ENCODE measurements around the gene SIGLEC6. TPM values are rescaled to one million over a fixed set of nuclear protein-coding genes. Genes with fewer than 3 reads are reported as not detected.

SIGLEC6 gene
- not detected for total RNA-seq

DNA sequence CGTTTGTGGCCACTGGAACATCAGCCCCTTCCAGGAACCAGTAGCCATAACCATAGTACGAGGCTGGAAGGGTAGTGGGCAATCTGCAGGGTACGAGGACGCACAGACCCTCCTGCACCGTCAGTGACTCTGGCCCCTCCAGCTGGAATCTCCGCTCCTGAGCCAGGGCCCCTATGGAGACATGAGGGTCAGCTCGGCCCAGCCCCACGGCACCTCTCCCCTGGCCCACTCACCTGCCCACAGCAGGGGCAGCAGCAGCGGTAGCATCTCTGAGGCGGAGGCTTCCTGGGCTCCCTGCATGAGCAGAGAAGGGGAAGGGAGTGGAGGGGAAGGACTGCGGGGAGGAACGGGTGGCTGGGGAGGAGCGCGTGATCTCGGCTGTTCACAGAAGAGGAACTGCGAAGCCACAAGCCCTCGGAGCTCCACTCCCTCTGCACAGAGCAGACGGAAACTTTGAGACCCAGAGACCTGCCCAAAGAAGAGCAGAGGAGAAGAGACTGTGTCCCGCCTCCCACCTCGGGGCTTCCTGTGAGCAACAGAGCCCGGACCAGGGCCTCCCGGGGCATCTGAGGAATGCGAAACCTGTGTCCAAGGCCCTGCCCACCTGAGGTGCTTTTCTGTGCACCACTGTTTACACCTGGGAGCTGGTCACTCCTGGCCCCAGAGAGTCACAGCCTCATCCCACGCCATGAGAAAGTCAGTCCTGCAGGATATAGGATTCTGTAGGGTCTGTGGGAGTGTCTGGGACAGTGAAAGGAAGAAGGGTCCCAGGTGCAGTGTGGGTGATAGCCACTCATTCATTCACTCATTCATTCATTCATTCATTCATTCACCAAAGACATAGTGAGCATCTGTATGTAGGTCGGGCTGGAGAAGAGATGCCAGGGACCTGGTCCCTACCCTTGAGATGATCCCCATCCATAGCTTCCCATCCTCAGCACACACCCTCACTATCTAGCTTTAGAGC lies at the start of gene SIGLEC6:
TSS of gene SIGLEC6 (minus strand) at position 322 of the 967 bp plus-strand sequence. CDS start at position 300, 22 bp downstream.
- no peak within 1 kb of the TSS for H3K4me3 Mint-ChIP-seq
- peaks cover 50% of the 10 kb centered on the region for H3K27me3 Mint-ChIP-seq
- no peak within 1 kb of the TSS for H3K27ac Mint-ChIP-seq
- H3K36me3 Mint-ChIP-seq (ENCODE audit: low read depth): no peaks in the 10 kb centered on the region
- ATAC-seq (replicated peaks): no peak
- H3K9me3 Mint-ChIP-seq: no peaks in the 10 kb centered on the region
- H3K4me1 Mint-ChIP-seq: no peaks in the 10 kb centered on the region

- Mint-ChIP-seq H3K4me1 (peaks cover 6% of the 10 kb centered on the region), H3K27ac (no peak overlapping the region), H3K27me3 (no peaks in the 10 kb centered on the region), H3K9me3 (no peaks in the 10 kb centered on the region), H3K4me3 (no peak overlapping the region), H3K36me3 (ENCODE audit: low read depth) (peaks cover 88% of the 10 kb centered on the region)
- no peak for ATAC-seq (replicated peaks)
Measured at GRCh38 chr19:51576850-51577249, 45.4 kb upstream of the SIGLEC6 start.

GRCh38 chr19:51573331-51573730 lies 41.9 kb upstream of the SIGLEC6 start:
- Mint-ChIP-seq H3K4me3 (no peak overlapping the region), H3K27me3 (no peaks in the 10 kb centered on the region), H3K27ac (no peak overlapping the region), H3K36me3 (ENCODE audit: low read depth) (peaks cover 67% of the 10 kb centered on the region), H3K4me1 (peaks cover 20% of the 10 kb centered on the region), H3K9me3 (no peaks in the 10 kb centered on the region)
- no peak for ATAC-seq (replicated peaks)

GRCh38 chr19:51572908-51573307 lies 41.4 kb upstream of the SIGLEC6 start:
- no peak overlapping the region for H3K4me3 Mint-ChIP-seq
- no peak for ATAC-seq (replicated peaks)
- H3K9me3 Mint-ChIP-seq: no peaks in the 10 kb centered on the region
- peaks cover 63% of the 10 kb centered on the region for H3K36me3 Mint-ChIP-seq (ENCODE audit: low read depth)
- H3K27me3 Mint-ChIP-seq: peaks cover 2% of the 10 kb centered on the region
- no peak overlapping the region for H3K27ac Mint-ChIP-seq
- H3K4me1 Mint-ChIP-seq: peaks cover 20% of the 10 kb centered on the region

GRCh38 chr19:51572410-51572809 lies 40.9 kb upstream of the SIGLEC6 start:
- Mint-ChIP-seq H3K27ac (no peak overlapping the region), H3K4me1 (peaks cover 20% of the 10 kb centered on the region), H3K36me3 (ENCODE audit: low read depth) (peaks cover 58% of the 10 kb centered on the region), H3K4me3 (peak overlapping the region; percentile 98), H3K27me3 (peaks cover 2% of the 10 kb centered on the region), H3K9me3 (no peaks in the 10 kb centered on the region)
- no peak for ATAC-seq (replicated peaks)

GRCh38 chr19:51571599-51571998 lies 40.1 kb upstream of the SIGLEC6 start:
- H3K27ac Mint-ChIP-seq: peak overlapping the region; percentile 97
- no peaks in the 10 kb centered on the region for H3K9me3 Mint-ChIP-seq
- peaks cover 4% of the 10 kb centered on the region for H3K27me3 Mint-ChIP-seq
- ATAC-seq (replicated peaks): peak; percentile 13
- peaks cover 20% of the 10 kb centered on the region for H3K4me1 Mint-ChIP-seq
- H3K36me3 Mint-ChIP-seq (ENCODE audit: low read depth): peaks cover 50% of the 10 kb centered on the region
- H3K4me3 Mint-ChIP-seq: peak overlapping the region; percentile 98

DNA sequence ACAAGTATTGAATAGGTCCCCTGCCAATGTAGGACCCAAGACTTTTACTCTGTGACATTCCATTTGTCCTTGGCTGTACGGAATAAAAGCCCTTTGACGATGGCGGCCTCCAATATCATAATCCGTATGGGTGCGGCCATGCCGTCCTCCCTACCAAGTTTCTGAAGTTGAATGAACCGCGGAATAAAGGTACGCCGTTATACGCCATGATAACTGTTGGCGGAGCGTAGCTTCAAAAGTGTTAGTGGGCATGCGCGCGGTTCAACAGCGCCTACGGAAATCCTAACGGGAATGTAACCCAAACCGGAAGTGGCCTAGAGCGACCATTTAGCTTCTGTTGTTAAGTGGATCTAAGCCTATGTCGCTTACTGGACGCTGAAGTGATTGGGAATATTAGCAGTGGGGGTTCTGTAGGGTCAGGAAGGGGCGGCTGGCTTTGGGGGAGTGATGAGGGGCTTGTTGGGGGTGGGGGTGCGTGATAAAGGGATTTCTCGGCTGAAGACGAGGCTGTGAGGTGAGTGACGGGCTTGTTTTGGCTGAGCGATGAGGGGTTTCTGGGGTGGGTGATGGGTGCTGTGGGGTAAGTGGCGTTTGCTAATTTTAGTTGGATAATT lies 39.6 kb upstream of the SIGLEC6 start, which contains the start of gene ZNF175:
TSS of gene ZNF175 (plus strand) at position 322 of the 614 bp plus-strand sequence. CDS start 2,047 bp downstream, outside the sequence.
- peaks cover 20% of the 10 kb centered on the region for H3K4me1 Mint-ChIP-seq
- peak; percentile 91 for ATAC-seq (replicated peaks)
- H3K36me3 Mint-ChIP-seq (ENCODE audit: low read depth): peaks cover 45% of the 10 kb centered on the region
- no peaks in the 10 kb centered on the region for H3K9me3 Mint-ChIP-seq
- peak within 1 kb of the TSS; percentile 98 for H3K4me3 Mint-ChIP-seq
- peaks cover 7% of the 10 kb centered on the region for H3K27me3 Mint-ChIP-seq
- peak within 1 kb of the TSS; percentile 97 for H3K27ac Mint-ChIP-seq

GRCh38 chr19:51568456-51568855 lies 37.0 kb upstream of the SIGLEC6 start:
- no peak for ATAC-seq (replicated peaks)
- peaks cover 19% of the 10 kb centered on the region for H3K36me3 Mint-ChIP-seq (ENCODE audit: low read depth)
- H3K4me3 Mint-ChIP-seq: no peak overlapping the region
- peaks cover 20% of the 10 kb centered on the region for H3K4me1 Mint-ChIP-seq
- H3K27ac Mint-ChIP-seq: no peak overlapping the region
- peaks cover 17% of the 10 kb centered on the region for H3K27me3 Mint-ChIP-seq
- no peaks in the 10 kb centered on the region for H3K9me3 Mint-ChIP-seq

DNA sequence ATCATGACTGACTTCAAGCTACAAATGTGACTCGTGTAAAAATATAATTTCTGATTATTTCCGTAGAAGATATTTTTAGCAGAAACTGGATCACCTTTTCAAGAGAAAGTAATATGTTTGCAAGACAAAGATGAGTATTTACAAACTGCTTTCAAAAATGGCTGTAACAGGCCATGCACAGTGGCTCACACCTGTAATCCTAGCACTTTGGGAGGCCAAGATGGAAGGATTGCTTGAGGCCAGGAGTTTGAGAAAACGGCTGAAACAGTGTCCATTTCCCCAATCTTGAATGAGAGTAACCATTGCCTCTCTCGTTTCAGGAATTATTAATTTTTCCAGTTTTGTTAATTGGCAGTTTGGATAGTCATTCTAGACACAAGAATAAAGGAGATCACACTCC lies 36.1 kb upstream of the SIGLEC6 start:
- H3K9me3 Mint-ChIP-seq: no peaks in the 10 kb centered on the region
- no peak overlapping the region for H3K4me3 Mint-ChIP-seq
- peaks cover 14% of the 10 kb centered on the region for H3K36me3 Mint-ChIP-seq (ENCODE audit: low read depth)
- H3K27me3 Mint-ChIP-seq: peaks cover 20% of the 10 kb centered on the region
- ATAC-seq (replicated peaks): no peak
- H3K4me1 Mint-ChIP-seq: peaks cover 20% of the 10 kb centered on the region
- no peak overlapping the region for H3K27ac Mint-ChIP-seq

DNA sequence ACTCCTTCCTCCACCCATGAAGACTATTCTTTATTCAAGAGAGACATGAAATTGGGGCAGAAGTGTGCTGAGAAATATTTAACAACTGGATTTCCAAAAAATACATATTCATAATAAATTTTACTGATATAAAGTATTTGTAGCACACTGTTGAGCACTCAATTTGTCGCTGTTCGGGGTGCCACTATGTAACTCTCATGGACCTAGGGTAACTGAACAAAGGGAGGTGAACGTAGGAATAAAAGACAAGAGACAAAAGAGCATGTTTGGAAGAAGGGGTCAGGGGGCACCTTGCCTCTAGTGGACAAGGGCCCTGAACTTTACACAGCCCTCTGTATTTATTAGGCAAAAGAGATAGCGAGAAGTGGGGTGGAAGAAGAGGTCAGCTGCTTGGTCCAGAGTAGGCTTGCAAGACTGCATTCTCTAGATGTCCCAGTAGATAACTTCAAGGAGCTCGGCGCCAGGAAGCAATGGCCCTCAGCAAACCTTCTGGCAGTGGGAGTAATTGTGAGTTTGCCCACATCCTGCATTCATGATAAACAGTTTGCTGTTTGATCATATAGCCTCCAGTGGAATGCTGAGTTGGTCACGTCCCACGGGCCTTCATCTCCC lies 35.1 kb upstream of the SIGLEC6 start:
- Mint-ChIP-seq H3K9me3 (no peaks in the 10 kb centered on the region), H3K27me3 (peaks cover 24% of the 10 kb centered on the region), H3K27ac (no peak overlapping the region), H3K36me3 (ENCODE audit: low read depth) (peaks cover 6% of the 10 kb centered on the region), H3K4me3 (no peak overlapping the region), H3K4me1 (peaks cover 11% of the 10 kb centered on the region)
- ATAC-seq (replicated peaks): no peak

- no peaks in the 10 kb centered on the region for H3K9me3 Mint-ChIP-seq
- H3K36me3 Mint-ChIP-seq (ENCODE audit: low read depth): no peaks in the 10 kb centered on the region
- H3K4me3 Mint-ChIP-seq: no peak overlapping the region
- no peak overlapping the region for H3K27ac Mint-ChIP-seq
- H3K4me1 Mint-ChIP-seq: peaks cover 3% of the 10 kb centered on the region
- no peak for ATAC-seq (replicated peaks)
- peaks cover 34% of the 10 kb centered on the region for H3K27me3 Mint-ChIP-seq
Measured at GRCh38 chr19:51565583-51565982, 34.1 kb upstream of the SIGLEC6 start.

DNA sequence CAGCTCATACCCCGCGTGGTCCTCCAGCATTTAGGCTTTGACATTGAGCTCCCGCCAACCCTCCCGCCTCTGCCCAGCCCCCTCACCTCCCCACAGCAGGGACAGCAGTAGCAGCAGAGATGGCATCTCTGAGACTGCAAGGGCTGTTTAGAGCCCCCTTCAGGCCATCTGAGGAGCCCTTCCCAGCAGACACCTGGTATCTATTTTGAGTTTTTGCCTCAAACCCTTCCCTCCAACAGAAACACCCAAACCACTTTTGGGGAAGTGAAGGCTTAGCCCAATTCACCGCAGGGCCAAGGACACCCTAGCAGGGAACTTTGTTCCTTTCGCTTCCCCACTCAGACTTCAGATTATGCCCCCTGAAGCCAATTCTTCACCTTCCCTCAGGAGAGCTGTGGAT lies 33.3 kb upstream of the SIGLEC6 start:
- Mint-ChIP-seq H3K27ac (no peak overlapping the region), H3K27me3 (peaks cover 41% of the 10 kb centered on the region), H3K4me1 (no peaks in the 10 kb centered on the region), H3K9me3 (no peaks in the 10 kb centered on the region), H3K4me3 (no peak overlapping the region), H3K36me3 (ENCODE audit: low read depth) (no peaks in the 10 kb centered on the region)
- ATAC-seq (replicated peaks): no peak

DNA sequence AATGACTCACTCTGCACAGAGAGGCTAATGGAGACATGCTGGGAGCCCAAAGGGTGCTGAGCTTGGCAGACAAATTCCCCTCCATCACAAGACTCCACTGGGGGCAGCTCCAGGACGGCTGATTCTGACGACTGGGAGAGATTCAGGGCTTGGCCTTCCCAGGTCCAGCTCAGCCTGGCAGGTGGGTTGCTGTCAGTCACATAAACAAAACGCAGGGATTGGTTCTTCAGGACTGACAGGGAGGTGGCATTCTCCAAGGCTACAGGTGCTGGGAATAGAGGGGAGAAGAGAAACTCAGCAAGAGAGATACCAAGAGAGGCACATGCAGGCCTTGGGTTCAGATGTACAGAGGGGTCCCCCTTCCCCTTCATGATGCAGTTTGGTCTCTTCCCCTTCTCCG lies 28.9 kb upstream of the SIGLEC6 start:
- ATAC-seq (replicated peaks): no peak

DNA sequence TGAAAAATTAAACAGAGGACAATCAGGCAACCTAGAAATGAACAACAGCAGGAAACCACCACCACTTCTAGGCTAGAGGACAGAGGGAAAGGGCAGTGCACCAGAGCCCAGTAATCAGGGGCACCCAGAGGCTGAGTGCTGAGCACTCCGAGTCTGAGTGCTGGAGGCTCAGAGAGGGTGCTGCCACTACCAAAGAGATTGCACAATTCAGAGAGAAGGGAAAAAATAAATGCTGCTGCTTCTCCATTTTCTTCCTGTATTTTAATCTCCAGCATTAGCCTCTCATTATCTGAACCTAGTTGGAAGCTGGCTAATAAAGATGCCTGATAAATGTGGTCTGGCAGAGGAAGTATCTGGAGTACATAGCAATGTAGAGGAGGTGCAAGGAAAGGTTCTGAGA lies 27.8 kb upstream of the SIGLEC6 start:
- Mint-ChIP-seq H3K4me1 (no peaks in the 10 kb centered on the region), H3K27ac (no peak overlapping the region), H3K4me3 (no peak overlapping the region), H3K36me3 (ENCODE audit: low read depth) (no peaks in the 10 kb centered on the region), H3K27me3 (peaks cover 66% of the 10 kb centered on the region), H3K9me3 (peaks cover 3% of the 10 kb centered on the region)
- no peak for ATAC-seq (replicated peaks)

More for the DNA sequence above, 28.9 kb upstream of the SIGLEC6 start:
- Mint-ChIP-seq H3K9me3 (peaks cover 3% of the 10 kb centered on the region), H3K4me1 (no peaks in the 10 kb centered on the region), H3K36me3 (ENCODE audit: low read depth) (no peaks in the 10 kb centered on the region), H3K4me3 (no peak overlapping the region), H3K27me3 (peaks cover 63% of the 10 kb centered on the region), H3K27ac (no peak overlapping the region)
